ENCODE data around the gene SIX6. TPM values are rescaled to one million over a fixed set of nuclear protein-coding genes. Genes with fewer than 3 reads are reported as not detected.
A peak's percentile ranks its signal among the peaks of the same experiment; 100 is the strongest.

SIX6 gene
- total RNA-seq, 1 donor from 2014 or later = not detected

GRCh38 chr14:60544659-60545058 lies 35.7 kb downstream of the SIX6 start:
- Mint-ChIP-seq H3K4me1 (no peaks in the 10 kb centered on the region), H3K36me3 (ENCODE audit: low read depth) (no peaks in the 10 kb centered on the region), H3K27ac (no peak overlapping the region), H3K27me3 (peaks cover 13% of the 10 kb centered on the region), H3K4me3 (no peak overlapping the region), H3K9me3 (peaks cover 9% of the 10 kb centered on the region)
- intact Hi-C loops (cut with micrococcal nuclease) = no loop called here
- no peak for DNase-seq

- H3K4me3 Mint-ChIP-seq = no peak overlapping the region
- H3K4me1 Mint-ChIP-seq = no peaks in the 10 kb centered on the region
- H3K27me3 Mint-ChIP-seq = peaks cover 10% of the 10 kb centered on the region
- no peak for DNase-seq
- intact Hi-C loops (cut with micrococcal nuclease) = no loop called here
- H3K36me3 Mint-ChIP-seq (ENCODE audit: low read depth) = no peaks in the 10 kb centered on the region
- H3K9me3 Mint-ChIP-seq = no peaks in the 10 kb centered on the region
- no peak overlapping the region for H3K27ac Mint-ChIP-seq
Measured at GRCh38 chr14:60553808-60554207, 44.9 kb downstream of the SIX6 start.

GRCh38 chr14:60561845-60562746 lies 53.1 kb downstream of the SIX6 start:
- intact Hi-C loops (cut with micrococcal nuclease) = no loop called here
- Mint-ChIP-seq H3K9me3 (no peaks in the 10 kb centered on the region), H3K36me3 (ENCODE audit: low read depth) (no peaks in the 10 kb centered on the region), H3K4me3 (no peak overlapping the region), H3K27me3 (peaks cover 9% of the 10 kb centered on the region), H3K4me1 (no peaks in the 10 kb centered on the region), H3K27ac (no peak overlapping the region)
- DNase-seq = peak; percentile 68

Other genes with a start within 250 kb of the SIX6 start
- not detected in 2 replicates for gene C14orf39, start 23.1 kb upstream of the SIX6 start, total RNA-seq
- 0.26 and 0.31 TPM in 2 replicates for gene SIX1, start 140.3 kb downstream of the SIX6 start, total RNA-seq
- 0.23 and 0.52 TPM in 2 replicates for gene SIX4, start 215.2 kb downstream of the SIX6 start, total RNA-seq
- gene MNAT1, start 225.6 kb downstream of the SIX6 start, total RNA-seq = 42.6 and 45.0 TPM in 2 replicates

Measured in activated CD4-positive, alpha-beta T cell treated with anti-CD3 and anti-CD28 coated beads, Interleukin-2, amount 10 ng/mL, durations not matched to agents 24 days and 14 days (primary cell).